Right lobe of liver (tissue), 6 donors: ENCODE measurements around the gene NOXO1. TPM values are rescaled to one million over a fixed set of nuclear protein-coding genes. Genes with fewer than 3 reads are reported as not detected.

Experiments
- ATAC-seq, 4 donors: fragments of 200-7000 bp; cut with Tn5 transposase; one replicate each; pipeline ENCODE4 v1.9.1; 2020; ENCODE audit warnings: mild to moderate bottlenecking in 4 of 4, moderate library complexity in 4 of 4
- DNase-seq, 3 donors: peaks; one replicate each; pipeline ENCODE4 v3.0.0-alpha.2; 2020
- H3K27ac ChIP-seq, 3 donors: fragments of 200-600 bp; one replicate each; pipeline ENCODE4 v1.8.0; 2022
- H3K27me3 ChIP-seq, 2 donors: fragments of 200-600 bp; one replicate each; pipeline ENCODE4 v1.8.0; 2022
- H3K36me3 ChIP-seq, 4 donors: fragments of 200-600 bp; sonication (generic) in 1 of 4; one replicate each; pipeline versions ENCODE4 v1.5.1 to v1.8.0; 2017 to 2022; ENCODE audit warnings: control low read depth in 1 of 4
- H3K4me1 ChIP-seq, 4 donors: fragments of 200-600 bp; sonication (generic) in 1 of 4; one replicate each; pipeline versions ENCODE4 v1.5.1 to v1.8.0; 2017 to 2022; ENCODE audit warnings: control low read depth in 1 of 4
- H3K4me3 ChIP-seq, 3 donors: fragments of 200-600 bp; one replicate each; pipeline ENCODE4 v1.8.0; 2022
- H3K9me3 ChIP-seq, 4 donors: fragments of 200-600 bp; sonication (generic) in 1 of 4; one replicate each; pipeline versions ENCODE4 v1.5.1 to v1.8.0; 2017 to 2022; ENCODE audit warnings: control low read depth in 1 of 4
- POLR2A ChIP-seq: fragments of 450-650 bp; IDR thresholded peaks from one replicate; pipeline ENCODE4 v1.6.1; 2017; ENCODE audit warnings: antibody characterized with exemption, mild to moderate bottlenecking
- WGBS: methylation state at CpG from one replicate; pipeline ENCODE4 v1.1.6; 2018; ENCODE audit warnings: low coverage, low lambda C conversion rate; ENCODE audit not compliant: insufficient coverage; ENCODE audit errors: missing lambda C conversion rate; 5-methylcytosine and 5-hydroxymethylcytosine counted together
- intact Hi-C, 2 donors: fragments of 100-400 bp; cut with DNase I; formaldehyde crosslinking; loops; one replicate each; pipeline versions ENCODE4 v1.11.2 to v1.14.1; 2022
- long read RNA-seq: library from polyadenylated mRNA; unstranded; transcript quantifications from one replicate; pipeline ENCODE4 v2.0.0, GENCODE V29; 2019
- total RNA-seq, 6 experiments: library from RNA; depleted of rRNA in 2 of 6; stranded (reverse); fragments of >200 nt in 2 of 6; fragmentation: NEBNext Ultra II Directional in 3 of 6; extraction: Animal tissue kit (Norgen Biotek cat#: 25700) in 3 of 6; gene quantifications; one replicate each; pipeline versions ENCODE4 v1.1.0 to v1.2.4, GENCODE V29; 2016 to 2023
- TF ChIP-seq, protein P1 (sequence below), 4 donors: fragments of 200-600 bp in 3 of 4; fragments of 450-650 bp in 1 of 4; IDR thresholded peaks; one replicate each; pipeline versions ENCODE4 v1.5.1 to v1.8.0; 2016 to 2022; ENCODE audit warnings: antibody characterized with exemption in 4 of 4, mild to moderate bottlenecking in 2 of 4
- donor health status: DM: no; HTN: yes; CAD: no.
- donor health status: DM: no; HTN: no; CAD: no.
- donor health status: DM: no; HTN: no; CAD: no.
- donor health status: DM: no; HTN: yes; CAD: no.
- donor health status: DM: no; HTN: yes; CAD: no.

Gene NOXO1, protein sequence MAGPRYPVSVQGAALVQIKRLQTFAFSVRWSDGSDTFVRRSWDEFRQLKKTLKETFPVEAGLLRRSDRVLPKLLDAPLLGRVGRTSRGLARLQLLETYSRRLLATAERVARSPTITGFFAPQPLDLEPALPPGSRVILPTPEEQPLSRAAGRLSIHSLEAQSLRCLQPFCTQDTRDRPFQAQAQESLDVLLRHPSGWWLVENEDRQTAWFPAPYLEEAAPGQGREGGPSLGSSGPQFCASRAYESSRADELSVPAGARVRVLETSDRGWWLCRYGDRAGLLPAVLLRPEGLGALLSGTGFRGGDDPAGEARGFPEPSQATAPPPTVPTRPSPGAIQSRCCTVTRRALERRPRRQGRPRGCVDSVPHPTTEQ
- total RNA-seq, result 1 to 10 TPM in 1 of 6 experiments, under 1 TPM in 3, not detected in 2; 0.51 to 1.3 (median 0.60) TPM
- long read RNA-seq, result 0 reads

DNA sequence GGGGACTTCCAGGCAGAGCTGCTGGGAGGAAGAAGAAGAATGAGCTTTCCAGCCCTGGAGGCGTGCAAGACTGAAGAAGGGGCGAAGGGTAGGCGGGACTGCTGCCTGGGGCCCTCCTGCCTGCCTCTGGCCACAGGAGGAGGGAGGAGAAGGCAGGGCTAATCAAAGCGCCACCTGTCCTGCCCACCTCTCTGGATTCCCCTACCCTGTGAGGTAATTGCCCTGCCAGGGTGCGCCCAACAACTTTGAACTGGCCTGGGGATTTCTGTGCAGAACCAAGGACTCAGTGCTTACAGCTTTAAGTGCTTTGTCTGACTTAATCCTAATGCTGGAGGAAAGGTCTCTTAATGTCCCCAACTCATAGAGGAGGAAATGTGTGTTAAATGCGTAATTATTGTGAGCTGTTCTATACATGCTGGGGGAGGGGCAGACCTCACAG lies at the start of gene NOXO1:
NOXO1 (minus strand) TSS at position 72 of the 439 bp plus-strand sequence. CDS start 290 bp downstream, outside the sequence.
- 45% methylated on average over 2 of the region's 6 CpGs for WGBS
- intact Hi-C loops, result no loop called here
- H3K4me1 ChIP-seq, result peaks cover 0 to 18% (median 8%) of the 10 kb centered on the region in 4 donors
- TF ChIP-seq, protein P1, sequence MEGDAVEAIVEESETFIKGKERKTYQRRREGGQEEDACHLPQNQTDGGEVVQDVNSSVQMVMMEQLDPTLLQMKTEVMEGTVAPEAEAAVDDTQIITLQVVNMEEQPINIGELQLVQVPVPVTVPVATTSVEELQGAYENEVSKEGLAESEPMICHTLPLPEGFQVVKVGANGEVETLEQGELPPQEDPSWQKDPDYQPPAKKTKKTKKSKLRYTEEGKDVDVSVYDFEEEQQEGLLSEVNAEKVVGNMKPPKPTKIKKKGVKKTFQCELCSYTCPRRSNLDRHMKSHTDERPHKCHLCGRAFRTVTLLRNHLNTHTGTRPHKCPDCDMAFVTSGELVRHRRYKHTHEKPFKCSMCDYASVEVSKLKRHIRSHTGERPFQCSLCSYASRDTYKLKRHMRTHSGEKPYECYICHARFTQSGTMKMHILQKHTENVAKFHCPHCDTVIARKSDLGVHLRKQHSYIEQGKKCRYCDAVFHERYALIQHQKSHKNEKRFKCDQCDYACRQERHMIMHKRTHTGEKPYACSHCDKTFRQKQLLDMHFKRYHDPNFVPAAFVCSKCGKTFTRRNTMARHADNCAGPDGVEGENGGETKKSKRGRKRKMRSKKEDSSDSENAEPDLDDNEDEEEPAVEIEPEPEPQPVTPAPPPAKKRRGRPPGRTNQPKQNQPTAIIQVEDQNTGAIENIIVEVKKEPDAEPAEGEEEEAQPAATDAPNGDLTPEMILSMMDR (IDR thresholded peaks at IDR 0.05), result no peak
- no peak for TF ChIP-seq POLR2A
- no peaks in the 10 kb centered on the region for H3K9me3 ChIP-seq
- H3K27ac ChIP-seq, result no peak within 1 kb of the TSS
- H3K4me3 ChIP-seq, result no peak within 1 kb of the TSS
- DNase-seq (no peak), ATAC-seq (no peak)
- peaks cover 0 to 29% (median 3%) of the 10 kb centered on the region in 4 donors for H3K36me3 ChIP-seq
- no peaks in the 10 kb centered on the region for H3K27me3 ChIP-seq

DNA sequence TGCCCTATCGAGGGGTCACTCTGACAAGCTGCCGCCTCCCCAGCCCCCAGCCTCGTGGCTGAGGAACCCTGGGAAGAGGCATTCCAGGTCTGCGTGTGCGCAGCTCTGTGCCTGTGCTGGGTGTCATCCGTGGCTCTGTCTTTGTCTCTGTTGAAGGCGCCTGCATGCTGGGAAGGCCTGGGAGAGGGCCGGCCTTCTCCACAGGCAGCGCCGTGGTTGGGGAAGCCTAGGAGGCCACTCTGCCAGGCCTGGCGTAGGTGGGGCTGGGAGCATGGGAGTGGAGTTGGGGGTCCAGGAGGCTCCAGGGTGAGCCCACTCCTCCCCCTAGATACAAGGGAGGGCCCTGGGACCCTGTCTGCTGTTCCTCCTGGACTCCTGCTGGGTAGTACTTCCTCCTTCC lies 48.8 kb upstream of the NOXO1 start:
- ATAC-seq, result no peak
- peak overlapping the region; percentile 21 to 63 (median 41) for H3K27ac ChIP-seq
- H3K9me3 ChIP-seq, result no peaks in the 10 kb centered on the region
- intact Hi-C loops, result no loop called here
- peak overlapping the region; percentile 76 to 85 (median 82) for H3K4me3 ChIP-seq
- 14% methylated on average over 6 of the region's 11 CpGs for WGBS
- peaks cover 0 to 15% (median 0%) of the 10 kb centered on the region in 4 donors for H3K36me3 ChIP-seq
- peaks cover 0 to 56% (median 25%) of the 10 kb centered on the region in 4 donors for H3K4me1 ChIP-seq
- TF ChIP-seq, protein P1 (IDR thresholded peaks at IDR 0.05), result no peak
- no peak for TF ChIP-seq POLR2A
- H3K27me3 ChIP-seq, result no peaks in the 10 kb centered on the region
- no peak for DNase-seq

DNA sequence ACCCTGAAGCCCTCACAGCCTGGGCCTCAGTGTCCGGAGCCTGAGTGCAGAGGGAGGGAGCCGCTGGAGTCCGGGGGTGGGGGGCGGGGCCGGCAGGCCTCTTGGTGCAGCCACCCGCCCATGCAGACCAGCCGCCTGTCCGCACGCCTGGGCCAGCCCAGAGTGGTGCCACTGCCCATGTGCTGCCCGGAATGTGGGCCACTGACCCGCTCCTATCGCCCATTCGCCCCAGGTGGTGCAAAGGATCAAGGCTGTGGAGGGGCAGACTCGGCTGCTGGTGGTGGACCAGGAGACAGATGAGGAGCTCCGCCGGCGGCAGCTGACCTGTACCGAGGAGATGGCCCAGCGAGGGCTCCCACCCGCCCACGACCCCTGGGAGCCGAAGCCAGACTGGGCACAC lies 48.1 kb upstream of the NOXO1 start:
- no peak for TF ChIP-seq POLR2A
- TF ChIP-seq, protein P1 (IDR thresholded peaks at IDR 0.05), result no peak
- intact Hi-C loops, result loop anchor here in 1 of 2 donors (5.0 kb wide), 1 partner anchor 118 kb away; the partner anchor contains the start of gene RAB26
- DNase-seq (peak; percentile 71 to 83 (median 82)), ATAC-seq (peak; percentile 3 to 44 (median 39))
- H3K4me1 ChIP-seq, result peaks cover 0 to 52% (median 25%) of the 10 kb centered on the region in 4 donors
- WGBS, result no CpG with 5 or more reads among the region's 22 CpGs
- H3K9me3 ChIP-seq, result no peaks in the 10 kb centered on the region
- H3K27ac ChIP-seq, result peak overlapping the region; percentile 21 to 63 (median 41)
- H3K36me3 ChIP-seq, result peaks cover 0 to 15% (median 0%) of the 10 kb centered on the region in 4 donors
- H3K27me3 ChIP-seq, result no peaks in the 10 kb centered on the region
- peak overlapping the region; percentile 76 to 85 (median 82) for H3K4me3 ChIP-seq

DNA sequence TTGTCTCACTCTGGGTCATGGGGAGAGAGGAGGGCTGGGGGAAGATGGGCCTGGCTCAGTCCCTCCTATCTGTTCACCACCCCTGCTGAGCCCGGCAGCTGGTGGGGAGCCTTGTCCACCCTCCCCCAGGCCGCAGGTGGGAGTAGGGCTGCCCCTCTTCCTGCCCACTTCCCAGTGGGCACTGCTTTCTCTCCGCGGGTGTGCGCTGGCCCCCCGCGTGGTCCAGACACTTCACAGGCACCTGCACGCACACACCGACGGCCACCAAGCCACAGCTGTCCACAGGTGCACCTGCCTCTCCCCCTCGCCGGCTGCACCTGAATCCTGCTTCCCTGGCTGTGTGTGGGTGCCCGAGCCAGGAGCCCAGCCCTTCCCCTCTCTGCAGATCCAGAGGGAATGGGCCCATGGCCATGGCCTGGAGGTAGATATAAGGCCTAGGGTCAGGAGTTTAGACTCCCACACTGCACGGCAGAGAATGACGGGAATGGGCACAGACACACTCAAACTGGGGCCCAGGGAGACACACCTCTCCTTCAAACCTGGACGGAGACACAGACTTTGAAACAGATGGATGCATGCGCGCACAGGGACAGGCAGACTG lies 47.5 kb upstream of the NOXO1 start:
- Histone ChIP-seq H3K27ac (peak overlapping the region in 2 of 3 donors; percentile 26 to 49), H3K4me1 (peaks cover 0 to 48% (median 24%) of the 10 kb centered on the region in 4 donors), H3K4me3 (peak overlapping the region; percentile 76 to 85 (median 82)), H3K27me3 (no peaks in the 10 kb centered on the region), H3K9me3 (no peaks in the 10 kb centered on the region), H3K36me3 (peaks cover 0 to 15% (median 0%) of the 10 kb centered on the region in 4 donors)
- DNase-seq (peak; percentile 28 to 77 (median 70)), ATAC-seq (peak in 3 of 4 donors; percentile 8 to 25 (median 14))
- WGBS, result 40% methylated on average over 1 of the region's 18 CpGs
- intact Hi-C loops, result loop anchor here in 1 of 2 donors (5.0 kb wide), 1 partner anchor 119 kb away; the partner anchor contains the start of gene RAB26
- TF ChIP-seq, protein P1 (IDR thresholded peaks at IDR 0.05), result no peak
- TF ChIP-seq POLR2A, result no peak
